ENCODE data around the gene TMCC2. TPM values are rescaled to one million over a fixed set of nuclear protein-coding genes. Genes with fewer than 3 reads are reported as not detected.

The TMCC2 gene
- total and polyA plus RNA-seq, 2 donors (not counting 1 experiment from before 2014, with no cell fraction given): 2.0 to 4.0 TPM

GRCh38 chr1:205260948-205261732, 33.4 kb downstream of the TMCC2 start:
- DNase-seq: no peak
- Histone ChIP-seq H3K9me3 (ENCODE audit: control extremely low read depth in 1 of 3, control insufficient read depth in 2 of 3, insufficient read depth in 1 of 3, low read length in 2 of 3) (peaks cover 0 to 3% (median 0%) of the 10 kb centered on the region in 3 donors), H2AFZ (ENCODE audit: insufficient read depth, low read depth, low read length, poor library complexity, severe bottlenecking) (no peak overlapping the region), H3K79me2 (ENCODE audit: control insufficient read depth, insufficient read depth, low read length) (no peaks in the 10 kb centered on the region), H3K27ac (ENCODE audit: low read length in 2 of 2) (no peak overlapping the region), H3K36me3 (replicated peaks in 1 of 2; ENCODE audit: control extremely low read depth in 1 of 2, control insufficient read depth in 1 of 2, extremely low read depth in 1 of 2, insufficient read depth in 2 of 2, low read length in 1 of 2) (no peaks in the 10 kb centered on the region), H3K4me3 (ENCODE audit: control extremely low read depth in 1 of 5, extremely low read depth in 1 of 5, insufficient read depth in 1 of 5, low read depth in 2 of 5, low read length in 4 of 5) (no peak overlapping the region), H4K20me1 (ENCODE audit: control insufficient read depth, insufficient read depth, low read length, poor library complexity, severe bottlenecking) (no peaks in the 10 kb centered on the region), H3K4me2 (replicated peaks; ENCODE audit: low read depth, low read length, poor library complexity, severe bottlenecking) (no peak overlapping the region), H3K27me3 (replicated peaks in 1 of 4; ENCODE audit: control extremely low read depth in 1 of 4, control insufficient read depth in 3 of 4, insufficient read depth in 4 of 4, low read length in 3 of 4) (peaks cover 0 to 18% (median 5%) of the 10 kb centered on the region in 4 experiments), H3K4me1 (ENCODE audit: control insufficient read depth in 2 of 2, insufficient read depth in 2 of 2, low read length in 2 of 2) (peaks cover 0 to 3% of the 10 kb centered on the region in 2 donors), H3K9ac (ENCODE audit: low read length) (no peak overlapping the region)
- WGBS (ENCODE audit: insufficient coverage): 21% methylated on average over 5 of the region's 8 CpGs
- no peak overlapping the region for H3K27ac Mint-ChIP-seq
- peaks cover 2% of the 10 kb centered on the region for H3K4me1 Mint-ChIP-seq
- no peak overlapping the region for H3K4me3 Mint-ChIP-seq
- POLR2A ChIA-PET: interaction anchor here (0.7 kb wide), 1 partner anchor 1832 kb away, joined by 3 read pairs; no protein-coding TSS in a partner anchor
- TF ChIP-seq EZH2 (IDR thresholded peaks at IDR 0.05; ENCODE audit: borderline replicate concordance, insufficient read depth, low read depth, low read length, poor library complexity, severe bottlenecking): no peak
- TF ChIP-seq, protein P1, sequence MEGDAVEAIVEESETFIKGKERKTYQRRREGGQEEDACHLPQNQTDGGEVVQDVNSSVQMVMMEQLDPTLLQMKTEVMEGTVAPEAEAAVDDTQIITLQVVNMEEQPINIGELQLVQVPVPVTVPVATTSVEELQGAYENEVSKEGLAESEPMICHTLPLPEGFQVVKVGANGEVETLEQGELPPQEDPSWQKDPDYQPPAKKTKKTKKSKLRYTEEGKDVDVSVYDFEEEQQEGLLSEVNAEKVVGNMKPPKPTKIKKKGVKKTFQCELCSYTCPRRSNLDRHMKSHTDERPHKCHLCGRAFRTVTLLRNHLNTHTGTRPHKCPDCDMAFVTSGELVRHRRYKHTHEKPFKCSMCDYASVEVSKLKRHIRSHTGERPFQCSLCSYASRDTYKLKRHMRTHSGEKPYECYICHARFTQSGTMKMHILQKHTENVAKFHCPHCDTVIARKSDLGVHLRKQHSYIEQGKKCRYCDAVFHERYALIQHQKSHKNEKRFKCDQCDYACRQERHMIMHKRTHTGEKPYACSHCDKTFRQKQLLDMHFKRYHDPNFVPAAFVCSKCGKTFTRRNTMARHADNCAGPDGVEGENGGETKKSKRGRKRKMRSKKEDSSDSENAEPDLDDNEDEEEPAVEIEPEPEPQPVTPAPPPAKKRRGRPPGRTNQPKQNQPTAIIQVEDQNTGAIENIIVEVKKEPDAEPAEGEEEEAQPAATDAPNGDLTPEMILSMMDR (IDR thresholded peaks at IDR 0.05): no peak
- CTCF ChIA-PET: interaction anchor here (0.6 to 7.8 kb wide), 10 partner anchors 9 to 263 kb away, joined by 3 to 135 read pairs (median 4); partner anchors contain the start of gene TMCC2
- intact Hi-C loops (cut with micrococcal nuclease): no loop called here
- peaks cover 5% of the 10 kb centered on the region for H3K27me3 Mint-ChIP-seq
- H3K9me3 Mint-ChIP-seq (ENCODE audit: insufficient read depth): no peaks in the 10 kb centered on the region
- ATAC-seq (ENCODE audit: low read depth): no peak
